Breast epithelium (tissue), 3 donors: Measurements from ENCODE around the gene SIK3.

Experiments used
- POLR2A ChIP-seq: fragments of 450-650 bp; IDR thresholded peaks from one replicate; pipeline ENCODE4 v1.6.1; 2016; ENCODE audit warnings: antibody characterized with exemption, mild to moderate bottlenecking, moderate library complexity
- POLR2AphosphoS5 ChIP-seq, 3 donors: sonication (generic); formaldehyde crosslinking; IDR thresholded peaks; one replicate each; pipeline ENCODE4 v1.6.1; 2017; ENCODE audit warnings: antibody characterized with exemption in 3 of 3
- TF ChIP-seq, protein P1 (sequence below), 3 donors: fragments of 450-650 bp; IDR thresholded peaks; one replicate each; pipeline ENCODE4 v1.5.1; 2016 to 2017; ENCODE audit warnings: antibody characterized with exemption in 3 of 3, mild to moderate bottlenecking in 3 of 3, moderate library complexity in 3 of 3

DNA sequence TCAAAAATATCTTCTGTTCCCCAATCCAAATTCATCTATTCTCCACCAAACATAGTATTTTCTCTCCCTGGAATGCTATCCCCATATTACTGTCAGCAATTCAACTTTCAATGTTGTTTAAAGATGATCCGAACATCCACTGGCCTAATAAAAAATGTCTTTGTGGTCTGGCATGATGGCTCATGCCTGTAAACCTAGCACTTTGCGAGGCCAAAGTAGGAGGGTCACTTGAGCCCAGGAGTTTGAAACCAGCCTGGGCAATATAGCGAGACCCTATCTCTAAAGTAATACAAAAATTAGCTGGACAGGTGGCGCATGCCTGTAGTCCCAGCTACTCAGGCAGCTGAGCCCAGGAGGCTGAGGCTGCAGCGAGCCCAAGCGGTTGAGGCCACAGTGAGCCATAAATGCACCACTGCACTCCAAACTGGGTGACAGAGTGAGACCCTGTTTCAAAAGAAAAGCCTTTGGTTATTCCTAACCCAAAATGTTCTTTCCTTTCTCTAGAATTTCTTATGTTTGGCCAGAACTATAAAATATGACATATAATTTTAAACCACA is 29.8 kb downstream of the SIK3 start:
- TF ChIP-seq, protein P1, sequence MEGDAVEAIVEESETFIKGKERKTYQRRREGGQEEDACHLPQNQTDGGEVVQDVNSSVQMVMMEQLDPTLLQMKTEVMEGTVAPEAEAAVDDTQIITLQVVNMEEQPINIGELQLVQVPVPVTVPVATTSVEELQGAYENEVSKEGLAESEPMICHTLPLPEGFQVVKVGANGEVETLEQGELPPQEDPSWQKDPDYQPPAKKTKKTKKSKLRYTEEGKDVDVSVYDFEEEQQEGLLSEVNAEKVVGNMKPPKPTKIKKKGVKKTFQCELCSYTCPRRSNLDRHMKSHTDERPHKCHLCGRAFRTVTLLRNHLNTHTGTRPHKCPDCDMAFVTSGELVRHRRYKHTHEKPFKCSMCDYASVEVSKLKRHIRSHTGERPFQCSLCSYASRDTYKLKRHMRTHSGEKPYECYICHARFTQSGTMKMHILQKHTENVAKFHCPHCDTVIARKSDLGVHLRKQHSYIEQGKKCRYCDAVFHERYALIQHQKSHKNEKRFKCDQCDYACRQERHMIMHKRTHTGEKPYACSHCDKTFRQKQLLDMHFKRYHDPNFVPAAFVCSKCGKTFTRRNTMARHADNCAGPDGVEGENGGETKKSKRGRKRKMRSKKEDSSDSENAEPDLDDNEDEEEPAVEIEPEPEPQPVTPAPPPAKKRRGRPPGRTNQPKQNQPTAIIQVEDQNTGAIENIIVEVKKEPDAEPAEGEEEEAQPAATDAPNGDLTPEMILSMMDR (IDR thresholded peaks at IDR 0.05): no peak
- TF ChIP-seq POLR2A: no peak
- TF ChIP-seq POLR2AphosphoS5 (IDR thresholded peaks at IDR 0.05): no peak
